ENCODE data around the gene TRIM63.

DNA sequence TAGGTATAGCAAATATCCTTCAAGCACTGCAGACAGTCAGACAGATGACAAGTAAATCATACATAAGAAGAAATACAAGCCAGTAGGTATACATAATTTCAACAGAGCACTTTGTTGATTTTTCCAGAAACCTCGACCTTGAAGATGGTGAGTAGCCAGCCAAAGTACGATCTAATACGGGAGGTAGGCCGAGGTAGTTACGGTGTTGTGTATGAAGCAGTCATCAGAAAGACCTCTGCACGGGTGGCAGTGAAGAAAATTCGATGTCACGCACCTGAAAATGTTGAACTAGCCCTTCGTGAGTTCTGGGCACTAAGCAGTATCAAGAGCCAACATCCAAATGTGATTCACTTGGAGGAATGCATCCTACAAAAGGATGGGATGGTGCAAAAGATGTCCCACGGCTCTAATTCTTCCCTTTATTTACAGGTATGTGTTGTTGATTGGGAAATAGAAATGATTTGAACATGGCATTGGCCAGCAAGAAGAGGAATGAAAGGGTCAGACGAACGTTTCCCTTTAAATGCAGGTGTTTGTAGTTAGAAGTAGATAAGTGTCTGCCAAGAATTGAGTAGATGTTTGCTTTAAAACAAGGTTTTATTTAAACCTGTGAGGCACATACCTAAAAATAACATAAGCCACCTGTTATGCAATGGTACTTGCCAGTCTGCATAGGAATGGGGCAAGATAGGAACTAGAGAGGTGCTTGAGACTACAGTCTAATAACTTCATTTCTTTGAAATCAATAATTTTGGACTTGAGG is 46.9 kb upstream of the TRIM63 start:
- TF ChIP-seq, protein P1, sequence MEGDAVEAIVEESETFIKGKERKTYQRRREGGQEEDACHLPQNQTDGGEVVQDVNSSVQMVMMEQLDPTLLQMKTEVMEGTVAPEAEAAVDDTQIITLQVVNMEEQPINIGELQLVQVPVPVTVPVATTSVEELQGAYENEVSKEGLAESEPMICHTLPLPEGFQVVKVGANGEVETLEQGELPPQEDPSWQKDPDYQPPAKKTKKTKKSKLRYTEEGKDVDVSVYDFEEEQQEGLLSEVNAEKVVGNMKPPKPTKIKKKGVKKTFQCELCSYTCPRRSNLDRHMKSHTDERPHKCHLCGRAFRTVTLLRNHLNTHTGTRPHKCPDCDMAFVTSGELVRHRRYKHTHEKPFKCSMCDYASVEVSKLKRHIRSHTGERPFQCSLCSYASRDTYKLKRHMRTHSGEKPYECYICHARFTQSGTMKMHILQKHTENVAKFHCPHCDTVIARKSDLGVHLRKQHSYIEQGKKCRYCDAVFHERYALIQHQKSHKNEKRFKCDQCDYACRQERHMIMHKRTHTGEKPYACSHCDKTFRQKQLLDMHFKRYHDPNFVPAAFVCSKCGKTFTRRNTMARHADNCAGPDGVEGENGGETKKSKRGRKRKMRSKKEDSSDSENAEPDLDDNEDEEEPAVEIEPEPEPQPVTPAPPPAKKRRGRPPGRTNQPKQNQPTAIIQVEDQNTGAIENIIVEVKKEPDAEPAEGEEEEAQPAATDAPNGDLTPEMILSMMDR (IDR thresholded peaks at IDR 0.05) = no peak
- no peak for TF ChIP-seq EZH2 (IDR thresholded peaks at IDR 0.05; ENCODE audit: borderline replicate concordance, insufficient read depth, low read depth, low read length, poor library complexity, severe bottlenecking)

Data from B cell (primary cell).